GM12878 (cell line): ENCODE measurements around the gene MBNL3. TPM values are rescaled to one million over a fixed set of nuclear protein-coding genes. Genes with fewer than 3 reads are reported as not detected.

Experiments used
- ATAC-seq: fragments of 200-7000 bp; cut with Tn5 transposase; 3 replicates; pipeline ENCODE4 v1.9.1; 2020; ENCODE audit warnings: mild to moderate bottlenecking, moderate library complexity
- BruUV-seq: library from RNA; stranded (reverse); fragments of 400-500 nt; replicated peaks from 2 replicates; lab custom pipeline; 2021; lab: Mats Ljungman, UMichigan
- CTCF ChIA-PET: fragments of 300-600 bp; sonication (Branson Sonifier 250); formaldehyde crosslinking; extraction: SDS; loops from one replicate; lab custom pipeline; 2021; ENCODE audit warnings: inconsistent platforms; lab: Yijun Ruan, JAX
- POLR2A ChIA-PET: fragments of 350-600 bp; formaldehyde crosslinking; extraction: SDS; loops from one replicate; lab custom pipeline; 2021; ENCODE audit warnings: inconsistent platforms; lab: Charles Lee
- RAD21 ChIA-PET: fragments of 300-600 bp; sonication (Branson Sonifier 250); formaldehyde crosslinking; loops from one replicate; lab custom pipeline; 2023; ENCODE audit warnings: antibody characterized with exemption; ENCODE audit not compliant: unreplicated experiment; lab: Charles Lee
- SMC1A ChIA-PET: fragments of 300-600 bp; sonication (Branson Sonifier 250); formaldehyde crosslinking; loops from one replicate; lab custom pipeline; 2023; ENCODE audit not compliant: unreplicated experiment, uncharacterized antibody; lab: Charles Lee
- DNase-seq: peaks from one replicate; pipeline ENCODE4 v3.0.0-alpha.2; 2011; ENCODE audit warnings: low read depth, low spot score
- FAIRE-seq: peaks from 3 replicates; lab custom pipeline; 2011; peaks lifted over from hg19 to GRCh38; lab: Jason Lieb, UNC
- H2AFZ ChIP-seq: 2 replicates; pipeline ENCODE4 v1.6.0; 2011; ENCODE audit warnings: low read depth, low read length, control low read depth; ENCODE audit not compliant: control insufficient read depth
- H3K27ac ChIP-seq: 2 replicates; pipeline ENCODE4 v1.5.1; 2011; ENCODE audit warnings: control low read depth; ENCODE audit not compliant: control insufficient read depth, insufficient read depth
- H3K27me3 ChIP-seq, 2 experiments: replicated peaks in 1 of 2; 2 replicates each; pipeline versions ENCODE4 v1.6.0 to v1.6.1; 2011; ENCODE audit warnings: low read length in 1 of 2; ENCODE audit not compliant: control insufficient read depth in 2 of 2, insufficient read depth in 2 of 2
- H3K36me3 ChIP-seq, 2 experiments: 2 replicates each; pipeline ENCODE4 v1.5.1; 2011; ENCODE audit warnings: low read length in 1 of 2; ENCODE audit not compliant: control insufficient read depth in 2 of 2, insufficient read depth in 2 of 2
- H3K4me1 ChIP-seq: 2 replicates; pipeline ENCODE4 v1.6.1; 2011; ENCODE audit warnings: mild to moderate bottlenecking, low read length, moderate library complexity, mixed read lengths; ENCODE audit not compliant: control insufficient read depth, insufficient read depth
- H3K4me2 ChIP-seq: 2 replicates; pipeline ENCODE4 v1.6.0; 2011; ENCODE audit warnings: control low read depth; ENCODE audit not compliant: control insufficient read depth, insufficient read depth
- H3K4me3 ChIP-seq: fragments of 200-600 bp; sonication (generic); 2 replicates; pipeline ENCODE4 v1.5.1; 2016
- H3K79me2 ChIP-seq: 2 replicates; pipeline ENCODE4 v1.6.0; 2011; ENCODE audit warnings: low read length; ENCODE audit not compliant: control insufficient read depth, insufficient read depth
- H3K9ac ChIP-seq: 2 replicates; pipeline ENCODE4 v1.8.0; 2011; ENCODE audit warnings: low read length, control low read depth, mixed read lengths; ENCODE audit not compliant: control insufficient read depth, insufficient read depth
- H3K9me3 ChIP-seq: replicated peaks from 3 replicates; pipeline ENCODE4 v1.5.1; 2011; ENCODE audit warnings: mild to moderate bottlenecking, low read length; ENCODE audit not compliant: control insufficient read depth, insufficient read depth
- H4K20me1 ChIP-seq: 2 replicates; pipeline ENCODE4 v1.6.0; 2011; ENCODE audit not compliant: control insufficient read depth, insufficient read depth
- BCL11A ChIP-seq: IDR thresholded peaks from 2 replicates; pipeline ENCODE4 v1.6.1; 2011; ENCODE audit warnings: low read depth, low read length
- BMI1 ChIP-seq: fragments of 450-650 bp; IDR thresholded peaks from 2 replicates; pipeline ENCODE4 v1.6.1; 2016; ENCODE audit warnings: mild to moderate bottlenecking, moderate library complexity, borderline replicate concordance
- KAT2A ChIP-seq: conservative IDR thresholded peaks from 2 replicates; pipeline ENCODE4 v1.6.1; 2011; ENCODE audit warnings: low read depth, low read length; ENCODE audit not compliant: control insufficient read depth
- MTA2 ChIP-seq: fragments of 450-650 bp; IDR thresholded peaks from 2 replicates; pipeline ENCODE4 v1.6.1; 2016; ENCODE audit warnings: low read depth, mild to moderate bottlenecking, moderate library complexity
- RAD51 ChIP-seq: fragments of 450-650 bp; IDR thresholded peaks from 2 replicates; pipeline ENCODE4 v1.6.1; 2016; ENCODE audit warnings: moderate library complexity, mild to moderate bottlenecking, inconsistent platforms
- RFX5 ChIP-seq: IDR thresholded peaks from 2 replicates; pipeline ENCODE4 v1.6.1; 2011; ENCODE audit warnings: low read depth, low read length, improper control_type of control experiment
- SIN3A ChIP-seq: IDR thresholded peaks from 2 replicates; pipeline ENCODE4 v1.6.1; 2012; ENCODE audit warnings: low read depth, low read length, improper control_type of control experiment
- SKIL ChIP-seq: fragments of 450-650 bp; IDR thresholded peaks from 2 replicates; pipeline ENCODE4 v1.6.1; 2017; ENCODE audit warnings: mild to moderate bottlenecking, low read depth, inconsistent platforms; ENCODE audit not compliant: poor library complexity, severe bottlenecking
- TCF12 ChIP-seq: IDR thresholded peaks from 2 replicates; pipeline ENCODE4 v1.6.1; 2011; ENCODE audit warnings: low read depth, mild to moderate bottlenecking, low read length
- WGBS: methylation state at CpG from one replicate; pipeline ENCODE4 v1.1.6; 2016; ENCODE audit warnings: low lambda C conversion rate; ENCODE audit not compliant: insufficient replicate concordance, insufficient coverage; ENCODE audit errors: missing lambda C conversion rate; 5-methylcytosine and 5-hydroxymethylcytosine counted together
- in situ Hi-C: fragments of 300-500 bp; cut with MboI; formaldehyde crosslinking; loops from 9 replicates; pipeline ENCODE4 v1.14.3; 2018; ENCODE audit warnings: mixed read lengths
- intact Hi-C: fragments of 100-400 bp; cut with micrococcal nuclease; formaldehyde crosslinking; loops from one replicate; pipeline ENCODE4 v1.14.2; 2022; ENCODE audit not compliant: unreplicated experiment
- polyA plus RNA-seq, 11 experiments: library from polyadenylated mRNA; depleted of rRNA in 4 of 11; unstranded in 6 of 11; stranded (reverse) in 5 of 11; fragments of >200 nt; fragmentation: Nextera tagmentation in 4 of 11; fragmentation: Illumina TruSeq in 1 of 11; extraction: Ambion mirVana in 4 of 11; extraction: Trizol in 1 of 11; gene quantifications; 1 replicate in 1 of 11; 2 replicates in 10 of 11; pipeline versions ENCODE4 v1.2.1 to v1.2.3, GENCODE V29; 2011 to 2016; ENCODE audit warnings: inconsistent platforms in 2 of 11, missing spikeins in 2 of 11, low read depth in 1 of 11
- total RNA-seq, 4 experiments: library from RNA; depleted of rRNA in 3 of 4; stranded (reverse); fragments of >200 nt in 3 of 4; fragmentation: Illumina TruSeq in 1 of 4; extraction: Trizol in 1 of 4; gene quantifications; 2 replicates each; pipeline versions ENCODE4 v1.2.1 to v1.2.3, GENCODE V29; 2013 to 2021

Gene MBNL3
- total and polyA plus RNA-seq, 10 of the 15 experiments (the other 5 are each of a cell fraction or from before 2014, with no cell fraction given): 3.4 to 33.1 (median 12.6) TPM

DNA sequence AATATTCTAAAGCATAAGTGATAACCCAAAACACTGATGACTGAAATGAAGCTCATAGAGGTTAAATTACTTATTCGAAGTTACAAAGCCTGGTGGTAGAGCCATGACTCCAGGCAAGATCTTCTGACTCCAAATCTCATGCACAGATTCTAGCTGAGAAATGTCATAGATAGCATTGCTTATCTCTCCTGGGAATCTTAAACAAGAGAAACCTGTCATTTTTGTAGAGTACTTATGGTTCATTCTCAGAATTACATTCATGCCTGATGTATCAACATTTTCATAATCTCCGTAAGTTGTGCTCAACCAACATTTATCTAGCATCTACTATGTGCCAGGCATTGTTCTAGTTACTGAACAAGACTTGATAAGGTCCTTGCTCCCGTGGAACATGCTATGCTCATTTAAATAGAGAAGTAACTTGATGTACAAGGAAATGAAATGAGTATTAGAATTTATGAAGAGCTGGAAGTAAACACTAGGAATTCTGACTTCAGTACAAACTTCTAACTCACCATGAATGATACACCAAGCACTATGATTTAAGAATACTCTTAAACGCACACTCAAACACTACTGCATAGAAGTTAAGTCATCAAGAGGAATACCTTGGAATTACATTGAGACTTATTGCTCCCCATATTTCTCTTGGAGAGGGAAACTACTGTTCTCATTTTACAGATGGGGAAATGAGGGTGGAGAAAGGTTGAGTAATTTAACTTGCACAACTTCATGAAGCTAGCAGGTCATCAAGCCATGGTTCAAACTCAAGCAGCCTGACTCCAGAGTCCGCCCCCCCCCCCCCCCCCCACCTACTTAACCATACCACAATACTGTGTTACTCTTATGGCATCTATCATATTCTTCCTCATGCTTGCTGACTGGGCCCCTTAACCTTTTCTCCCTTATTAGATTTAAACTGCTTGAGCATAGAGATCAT lies 45.4 kb downstream of the MBNL3 start:
- POLR2A ChIA-PET: no interaction called here
- DNase-seq: no peak
- Histone ChIP-seq H3K9ac (no peak overlapping the region), H3K9me3 (no peaks in the 10 kb centered on the region), H3K4me3 (no peak overlapping the region), H3K4me1 (no peaks in the 10 kb centered on the region), H3K4me2 (no peak overlapping the region), H3K27ac (no peak overlapping the region), H2AFZ (no peak overlapping the region), H3K36me3 (no peaks in the 10 kb centered on the region), H3K79me2 (no peaks in the 10 kb centered on the region), H3K27me3 (no peaks in the 10 kb centered on the region), H4K20me1 (no peaks in the 10 kb centered on the region)
- FAIRE-seq: no peak
- CTCF ChIA-PET: interaction anchor here (0.7 kb wide), 1 partner anchor 49 kb away, joined by 3 read pairs; no protein-coding TSS in a partner anchor
- SMC1A ChIA-PET: interaction anchor here (1.0 to 1.2 kb wide), 2 partner anchors 16 to 48 kb away, joined by 3 to 4 read pairs; no protein-coding TSS in a partner anchor
- no peak for TF ChIP-seq BCL11A
- TF ChIP-seq MTA2: no peak
- no peak for TF ChIP-seq BMI1
- TF ChIP-seq SIN3A: no peak
- no peak for TF ChIP-seq SKIL
- no peak for TF ChIP-seq TCF12
- no peak for TF ChIP-seq RAD51
- no peak for TF ChIP-seq RFX5
- TF ChIP-seq KAT2A: no peak
- 27% methylated on average over 4 of the region's 5 CpGs for WGBS
- in situ Hi-C loops (no loop called here), intact Hi-C loops (no loop called here)
- RAD21 ChIA-PET: no interaction called here
- no TSS peak for BruUV-seq
- ATAC-seq: no peak
